Islet of Langerhans (tissue), 1 donor: Measurements from ENCODE around the gene LRRC4B.

Source experiments
- FAIRE-seq: peaks from one replicate; lab custom pipeline; 2011; peaks lifted over from hg19 to GRCh38; lab: Jason Lieb, UNC

LRRC4B gene

GRCh38 chr19:50573741-50574461 is 5.7 kb upstream of the LRRC4B start:
- no peak for FAIRE-seq

- FAIRE-seq, result no peak
These were observed 2.8 kb upstream of the LRRC4B start for GRCh38 chr19:50570997-50571396.

GRCh38 chr19:50569938-50570540 is 1.8 kb upstream of the LRRC4B start:
- FAIRE-seq, result no peak

- FAIRE-seq, result no peak
These were observed 778 bp upstream of the LRRC4B start for GRCh38 chr19:50568728-50569698.

GRCh38 chr19:50567052-50567841 is 988 bp downstream of the LRRC4B start:
- FAIRE-seq, result no peak

- no peak for FAIRE-seq
These were observed 2.0 kb downstream of the LRRC4B start for GRCh38 chr19:50565984-50566903.

GRCh38 chr19:50564229-50565105 is 3.8 kb downstream of the LRRC4B start:
- FAIRE-seq, result no peak

GRCh38 chr19:50563597-50563996 is 4.6 kb downstream of the LRRC4B start:
- FAIRE-seq, result no peak

GRCh38 chr19:50562996-50563395 is 5.2 kb downstream of the LRRC4B start:
- FAIRE-seq, result no peak

- no peak for FAIRE-seq
These were observed 5.9 kb downstream of the LRRC4B start for GRCh38 chr19:50562329-50562728.

GRCh38 chr19:50559636-50560035 is 8.6 kb downstream of the LRRC4B start:
- no peak for FAIRE-seq

GRCh38 chr19:50558449-50558848 is 9.8 kb downstream of the LRRC4B start:
- no peak for FAIRE-seq

GRCh38 chr19:50558039-50558438 is 10.2 kb downstream of the LRRC4B start:
- no peak for FAIRE-seq

- FAIRE-seq, result no peak
These were observed 11.1 kb downstream of the LRRC4B start for GRCh38 chr19:50557009-50557613.

GRCh38 chr19:50556282-50557008 is 11.8 kb downstream of the LRRC4B start:
- no peak for FAIRE-seq

GRCh38 chr19:50555450-50556281 is 12.6 kb downstream of the LRRC4B start:
- no peak for FAIRE-seq

GRCh38 chr19:50555033-50555432 is 13.2 kb downstream of the LRRC4B start:
- FAIRE-seq, result no peak

- no peak for FAIRE-seq
These were observed 14.0 kb downstream of the LRRC4B start for GRCh38 chr19:50554212-50554611.
